Mesendoderm (in vitro differentiated cells): ENCODE measurements around the gene COL6A1.
A peak's percentile ranks its signal among the peaks of the same experiment; 100 is the strongest.

Source experiments
- DNase-seq: peaks from one replicate; pipeline ENCODE4 v3.0.0; 2013
- H2AK5ac ChIP-seq: 2 replicates; pipeline ENCODE4 v1.6.1; 2013; ENCODE audit warnings: low read length, inconsistent platforms
- H2BK120ac ChIP-seq: 2 replicates; pipeline ENCODE4 v1.6.1; 2013; ENCODE audit warnings: low read depth, mild to moderate bottlenecking, low read length, moderate library complexity, mixed read lengths
- H2BK15ac ChIP-seq: replicated peaks from 2 replicates; pipeline ENCODE4 v1.6.1; 2013; ENCODE audit warnings: low read depth, mild to moderate bottlenecking, moderate library complexity
- H2BK5ac ChIP-seq: 2 replicates; pipeline ENCODE4 v1.6.1; 2013; ENCODE audit warnings: low read length, inconsistent platforms
- H3K18ac ChIP-seq: 2 replicates; pipeline ENCODE4 v1.6.1; 2013; ENCODE audit warnings: mild to moderate bottlenecking, low read length, mixed read lengths
- H3K23ac ChIP-seq: one replicate; pipeline ENCODE4 v1.6.1; 2013; ENCODE audit warnings: low read length
- H3K27ac ChIP-seq: 2 replicates; pipeline ENCODE4 v1.5.1; 2013; ENCODE audit warnings: low read depth, mild to moderate bottlenecking, inconsistent platforms, low read length, moderate library complexity
- H3K27me3 ChIP-seq: 2 replicates; pipeline ENCODE4 v1.6.1; 2013; ENCODE audit warnings: low read length, control low read depth, mild to moderate bottlenecking, inconsistent platforms; ENCODE audit not compliant: insufficient read depth, poor library complexity
- H3K36me3 ChIP-seq: 2 replicates; pipeline ENCODE4 v1.6.1; 2013; ENCODE audit warnings: low read length, inconsistent platforms; ENCODE audit not compliant: control insufficient read depth, insufficient read depth
- H3K4ac ChIP-seq: one replicate; pipeline ENCODE4 v1.6.1; 2013; ENCODE audit warnings: low read depth, mild to moderate bottlenecking, low read length, moderate library complexity
- H3K4me1 ChIP-seq: 2 replicates; pipeline ENCODE4 v1.6.1; 2013; ENCODE audit warnings: low read depth, low read length, inconsistent platforms; ENCODE audit not compliant: control insufficient read depth
- H3K4me2 ChIP-seq: 2 replicates; pipeline ENCODE4 v1.6.1; 2013; ENCODE audit warnings: low read length
- H3K4me3 ChIP-seq: 2 replicates; pipeline ENCODE4 v1.5.1; 2013; ENCODE audit warnings: mild to moderate bottlenecking, low read length
- H3K56ac ChIP-seq: one replicate; pipeline ENCODE4 v1.6.1; 2013; ENCODE audit warnings: low read length
- H3K79me1 ChIP-seq: 2 replicates; pipeline ENCODE4 v1.6.1; 2013; ENCODE audit warnings: low read length, inconsistent platforms
- H3K79me2 ChIP-seq: 2 replicates; pipeline ENCODE4 v1.6.1; 2013; ENCODE audit warnings: mild to moderate bottlenecking, low read length; ENCODE audit not compliant: control insufficient read depth, insufficient read depth
- H3K9ac ChIP-seq: 2 replicates; pipeline ENCODE4 v1.6.1; 2013; ENCODE audit warnings: low read length, inconsistent platforms
- H4K5ac ChIP-seq: one replicate; pipeline ENCODE4 v1.6.1; 2013; ENCODE audit warnings: low read length
- H4K8ac ChIP-seq: one replicate; pipeline ENCODE4 v1.6.1; 2013; ENCODE audit warnings: low read depth, mild to moderate bottlenecking, control low read depth, low read length, moderate library complexity
- WGBS: extraction: QIAGEN DNeasy Blood & Tissue Kit; methylation state at CpG from one replicate; pipeline ENCODE4 v1.1.7; 2013; ENCODE audit warnings: low lambda C conversion rate, missing lambda C conversion rate; ENCODE audit not compliant: insufficient coverage; ENCODE audit errors: extremely low coverage; 5-methylcytosine and 5-hydroxymethylcytosine counted together

The COL6A1 gene

DNA sequence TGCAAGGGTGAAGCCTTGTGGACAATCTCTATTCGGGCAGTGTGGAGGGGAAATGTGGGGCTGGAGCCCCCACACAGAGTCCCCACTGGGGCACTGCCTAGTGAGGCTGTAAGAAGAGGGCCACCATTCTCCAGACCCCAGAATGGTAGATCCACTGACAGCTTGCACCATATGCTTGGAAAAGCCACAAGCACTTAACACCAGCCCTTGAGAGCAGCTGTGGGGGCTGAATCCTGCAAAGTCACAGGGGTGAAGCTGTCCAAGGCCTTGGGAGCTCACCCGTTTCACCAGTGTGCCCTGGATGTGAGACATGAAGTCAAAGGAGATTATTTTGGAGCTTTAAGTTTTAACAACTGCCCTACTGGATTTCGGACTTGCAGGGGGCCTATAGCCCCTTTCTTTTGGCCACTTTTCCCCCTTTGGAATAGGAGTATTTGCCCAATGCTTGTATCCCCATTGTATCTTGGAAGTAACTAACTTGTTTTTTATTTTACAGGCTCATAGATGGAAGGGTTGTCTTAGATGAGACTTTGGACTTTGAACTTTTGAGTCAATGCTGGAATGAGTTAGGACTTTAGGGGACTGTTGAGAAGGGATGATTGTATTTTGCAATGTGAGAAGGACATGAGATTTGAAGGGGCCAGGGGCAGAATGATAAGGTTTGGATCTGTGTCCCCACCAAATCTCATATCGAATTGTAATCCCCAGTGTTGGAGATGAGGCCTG lies 16.3 kb upstream of the COL6A1 start:
- no CpG with 5 or more reads among the region's 4 CpGs for WGBS

DNA sequence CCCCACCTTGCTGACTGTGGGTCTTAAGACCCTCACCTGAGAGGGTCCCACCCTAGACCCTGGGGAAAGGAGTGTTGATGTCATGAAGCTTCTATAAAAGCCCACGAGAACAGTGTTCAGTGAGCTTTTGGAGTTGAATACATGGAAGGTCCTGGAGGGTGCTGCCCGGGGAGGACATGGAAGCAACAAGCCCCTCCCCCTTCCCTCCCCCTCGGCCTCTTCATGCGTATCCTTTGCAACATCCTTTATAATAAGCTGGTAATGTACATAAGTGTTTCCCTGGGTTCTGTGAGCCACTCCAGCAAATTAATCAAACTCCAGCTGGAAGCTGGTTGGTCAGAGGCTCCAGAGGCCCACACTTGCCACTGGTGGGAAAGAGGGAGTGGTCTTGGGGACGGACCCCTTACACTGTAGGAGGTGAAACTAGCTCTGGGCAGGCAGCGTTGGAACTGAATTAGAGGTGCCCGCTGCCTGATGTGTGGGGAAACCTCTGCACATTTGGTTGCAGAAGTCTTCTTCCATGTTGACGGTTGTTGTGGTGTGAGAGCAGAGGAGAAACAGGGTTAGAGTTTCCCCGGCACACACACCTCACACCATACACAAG lies 14.7 kb upstream of the COL6A1 start:
- Histone ChIP-seq H4K8ac (no peak overlapping the region), H3K79me2 (no peaks in the 10 kb centered on the region), H3K18ac (no peak overlapping the region), H3K9ac (no peak overlapping the region), H3K56ac (no peak overlapping the region), H3K4me3 (no peak overlapping the region), H3K36me3 (no peaks in the 10 kb centered on the region), H3K27ac (no peak overlapping the region), H2BK120ac (no peak overlapping the region), H3K23ac (no peak overlapping the region), H3K4ac (no peak overlapping the region), H2BK15ac (no peak overlapping the region), H3K4me2 (no peak overlapping the region), H3K79me1 (no peaks in the 10 kb centered on the region), H4K5ac (no peak overlapping the region), H2BK5ac (no peak overlapping the region), H3K27me3 (no peaks in the 10 kb centered on the region), H3K4me1 (peaks cover 2% of the 10 kb centered on the region), H2AK5ac (no peak overlapping the region)
- DNase-seq: no peak
- WGBS: no CpG with 5 or more reads among the region's 9 CpGs

More for the DNA sequence above, 16.3 kb upstream of the COL6A1 start:
- H3K79me1 ChIP-seq: no peaks in the 10 kb centered on the region
- no peak overlapping the region for H3K4me3 ChIP-seq
- H3K79me2 ChIP-seq: no peaks in the 10 kb centered on the region
- H4K5ac ChIP-seq: no peak overlapping the region
- H2BK5ac ChIP-seq: no peak overlapping the region
- no peaks in the 10 kb centered on the region for H3K4me1 ChIP-seq
- no peak overlapping the region for H3K9ac ChIP-seq
- no peak overlapping the region for H3K4ac ChIP-seq
- no peak overlapping the region for H3K27ac ChIP-seq
- H2BK15ac ChIP-seq: no peak overlapping the region
- H2AK5ac ChIP-seq: no peak overlapping the region
- no peak overlapping the region for H3K18ac ChIP-seq
- no peak for DNase-seq
- H3K27me3 ChIP-seq: no peaks in the 10 kb centered on the region
- H3K36me3 ChIP-seq: no peaks in the 10 kb centered on the region
- no peak overlapping the region for H3K23ac ChIP-seq
- H3K56ac ChIP-seq: no peak overlapping the region
- no peak overlapping the region for H2BK120ac ChIP-seq
- no peak overlapping the region for H3K4me2 ChIP-seq
- no peak overlapping the region for H4K8ac ChIP-seq

DNA sequence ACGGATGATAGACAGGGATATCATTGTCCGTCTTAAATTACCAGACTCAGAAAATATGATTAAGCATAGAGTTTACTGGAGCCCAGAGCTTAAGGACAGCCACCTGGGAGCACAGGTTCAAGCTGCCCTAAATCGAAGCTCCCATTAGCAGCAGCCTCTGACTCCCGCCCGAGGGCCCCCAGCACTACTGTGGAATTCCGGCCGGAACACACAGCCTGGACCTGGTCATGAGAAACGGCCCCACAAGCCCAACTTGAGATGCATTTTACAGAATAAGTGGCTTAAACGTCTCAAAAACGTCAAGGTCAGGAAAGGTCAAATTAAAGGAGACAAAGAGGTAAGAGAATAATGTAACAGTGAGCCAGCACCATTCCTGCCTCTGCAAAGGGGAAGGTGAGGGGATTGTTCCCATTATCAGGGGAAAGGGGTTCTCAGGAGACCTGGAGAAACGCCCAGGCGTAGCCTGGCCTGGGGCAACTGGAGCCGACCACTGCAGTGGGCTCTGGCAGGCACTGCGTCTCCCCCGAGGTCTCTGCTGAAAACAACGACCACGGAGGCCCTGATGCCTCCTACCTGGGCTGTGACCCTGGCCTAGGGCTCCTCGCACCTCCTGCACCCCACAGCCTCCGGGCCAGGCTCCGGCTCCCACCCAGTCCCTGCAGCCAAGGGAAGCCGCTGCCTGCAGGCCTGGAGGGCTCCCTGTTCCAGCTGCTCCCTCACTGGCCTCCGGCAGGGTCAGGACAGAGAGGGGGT lies 11.5 kb upstream of the COL6A1 start:
- Histone ChIP-seq H2BK120ac (no peak overlapping the region), H3K56ac (peak overlapping the region; percentile 81), H3K79me2 (no peaks in the 10 kb centered on the region), H3K4me1 (peaks cover 2% of the 10 kb centered on the region), H2BK15ac (no peak overlapping the region), H3K23ac (no peak overlapping the region), H4K5ac (no peak overlapping the region), H3K4ac (no peak overlapping the region), H3K79me1 (no peaks in the 10 kb centered on the region), H4K8ac (no peak overlapping the region), H3K9ac (peak overlapping the region; percentile 55), H3K27me3 (no peaks in the 10 kb centered on the region), H3K27ac (no peak overlapping the region), H3K4me2 (no peak overlapping the region), H3K36me3 (no peaks in the 10 kb centered on the region), H2BK5ac (peak overlapping the region; percentile 79), H2AK5ac (no peak overlapping the region), H3K4me3 (no peak overlapping the region), H3K18ac (no peak overlapping the region)
- DNase-seq: no peak
- WGBS: no CpG with 5 or more reads among the region's 22 CpGs

DNA sequence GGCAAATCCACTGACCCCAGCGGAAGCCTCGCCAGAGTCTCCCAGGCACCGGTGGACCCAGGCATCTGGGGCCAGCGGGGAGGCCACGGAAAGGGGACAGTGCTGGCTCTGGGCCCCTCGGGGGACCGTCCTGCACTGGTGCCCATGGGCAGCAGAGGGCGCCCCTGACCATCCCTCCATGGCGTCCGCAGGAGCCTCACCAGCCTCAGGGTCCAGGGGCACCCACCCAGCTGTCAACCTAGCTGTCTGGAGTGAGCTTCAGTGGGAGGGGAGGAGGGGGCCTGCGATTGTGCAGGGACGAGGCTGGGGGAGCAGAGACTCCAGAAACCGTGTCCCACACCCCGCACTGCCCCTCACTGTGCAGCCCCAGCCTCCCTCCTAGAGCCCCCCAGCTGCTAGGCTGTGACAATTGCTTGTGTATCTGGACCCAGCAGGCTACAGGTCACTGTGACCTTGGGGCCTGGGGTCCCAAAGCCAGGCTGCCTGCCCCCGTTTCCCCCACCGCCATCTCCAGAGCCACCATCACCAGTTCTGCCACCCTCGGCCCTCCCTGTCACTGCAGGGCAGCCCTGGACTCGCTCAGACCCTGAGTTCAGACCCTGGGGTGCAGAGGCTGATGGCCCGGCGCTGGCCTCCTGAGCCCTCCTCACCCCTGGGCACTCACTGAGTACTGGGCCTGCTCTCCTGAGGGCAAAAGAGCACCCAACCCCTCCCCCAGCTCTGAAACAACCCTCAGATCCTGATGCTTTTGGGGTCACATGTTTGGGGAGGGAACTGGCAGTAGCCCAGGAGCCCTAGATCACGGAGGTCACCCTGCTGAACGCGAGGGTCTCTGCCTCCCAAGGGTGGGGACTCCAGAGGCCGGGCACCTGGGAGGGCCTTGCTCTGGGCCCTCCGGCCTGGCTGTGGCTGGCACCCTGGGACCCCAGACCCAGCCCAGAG lies 10.6 kb upstream of the COL6A1 start:
- Histone ChIP-seq H3K4me2 (no peak overlapping the region), H2BK15ac (no peak overlapping the region), H4K5ac (no peak overlapping the region), H4K8ac (no peak overlapping the region), H3K79me1 (no peaks in the 10 kb centered on the region), H2BK5ac (peak overlapping the region; percentile 79), H3K4ac (peak overlapping the region; percentile 8), H3K9ac (peak overlapping the region; percentile 55), H3K79me2 (no peaks in the 10 kb centered on the region), H3K4me3 (no peak overlapping the region), H3K23ac (no peak overlapping the region), H3K27ac (no peak overlapping the region), H2BK120ac (no peak overlapping the region), H3K27me3 (no peaks in the 10 kb centered on the region), H3K18ac (peak overlapping the region; percentile 9), H2AK5ac (no peak overlapping the region), H3K56ac (peak overlapping the region; percentile 81), H3K4me1 (peaks cover 2% of the 10 kb centered on the region), H3K36me3 (no peaks in the 10 kb centered on the region)
- DNase-seq: peak; percentile 61
- no CpG with 5 or more reads among the region's 25 CpGs for WGBS

DNA sequence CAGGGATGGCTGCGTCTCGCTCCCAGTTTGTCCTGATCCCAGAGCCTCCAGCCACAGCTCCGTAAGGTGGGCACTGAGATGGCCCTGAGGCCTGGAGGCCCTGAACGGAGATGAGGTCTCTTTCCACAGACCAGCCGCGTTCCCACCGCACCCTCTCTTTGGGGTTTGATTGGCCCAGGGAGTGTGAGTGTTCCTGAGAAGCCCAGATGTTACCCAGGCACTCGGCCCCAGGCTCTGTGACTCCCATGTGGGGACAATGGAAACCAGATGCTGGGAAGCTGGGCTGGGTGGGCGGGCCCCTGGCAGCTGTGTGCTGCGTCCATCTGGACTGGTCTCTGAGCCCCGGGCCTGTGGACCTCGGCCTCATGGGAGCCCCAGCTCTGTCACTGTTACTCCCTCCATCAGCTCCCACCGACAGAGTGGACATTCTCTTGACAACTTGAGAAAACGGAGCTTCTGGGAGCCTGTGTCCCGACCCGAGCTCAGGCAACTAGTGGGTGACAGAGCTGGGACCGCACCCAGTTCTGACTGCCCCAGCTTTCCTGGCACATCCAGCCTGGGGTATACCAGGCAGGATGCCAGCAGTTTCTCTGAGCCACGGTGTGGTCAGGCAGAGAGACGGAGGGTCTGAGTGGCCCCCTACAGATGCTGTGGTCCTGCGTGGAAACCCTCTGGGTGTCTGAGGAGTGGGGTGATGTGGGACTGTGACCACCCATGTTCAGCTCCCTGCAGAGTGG lies 9.8 kb upstream of the COL6A1 start:
- no peak overlapping the region for H2BK15ac ChIP-seq
- H3K4me2 ChIP-seq: no peak overlapping the region
- no peak overlapping the region for H3K4me3 ChIP-seq
- peak overlapping the region; percentile 100 for H3K56ac ChIP-seq
- peak overlapping the region; percentile 84 for H3K18ac ChIP-seq
- peak overlapping the region; percentile 93 for H3K4ac ChIP-seq
- no peaks in the 10 kb centered on the region for H3K79me2 ChIP-seq
- H4K5ac ChIP-seq: no peak overlapping the region
- peak overlapping the region; percentile 98 for H3K9ac ChIP-seq
- peak overlapping the region; percentile 82 for H2BK5ac ChIP-seq
- no peaks in the 10 kb centered on the region for H3K27me3 ChIP-seq
- H2AK5ac ChIP-seq: peak overlapping the region; percentile 93
- H4K8ac ChIP-seq: no peak overlapping the region
- peak; percentile 37 for DNase-seq
- peak overlapping the region; percentile 31 for H2BK120ac ChIP-seq
- WGBS: no CpG with 5 or more reads among the region's 20 CpGs
- H3K79me1 ChIP-seq: no peaks in the 10 kb centered on the region
- H3K23ac ChIP-seq: no peak overlapping the region
- H3K36me3 ChIP-seq: no peaks in the 10 kb centered on the region
- peaks cover 4% of the 10 kb centered on the region for H3K4me1 ChIP-seq
- H3K27ac ChIP-seq: peak overlapping the region; percentile 100
